GM21367 (cell line): ENCODE data around the gene ZNF160.
A peak's percentile ranks its signal among the peaks of the same experiment; 100 is the strongest.
"Not testable (repeated sequence)": the region's sequence is repeated elsewhere in the genome, so short reads cannot be mapped to it uniquely, and the experiment has no call there.

ENCODE experiments used
- ATAC-seq: cut with Tn5 transposase; IDR thresholded peaks from one replicate; pipeline ENCODE4 v1.9.1; 2021; ENCODE audit not compliant: unreplicated experiment

Gene ZNF160

DNA sequence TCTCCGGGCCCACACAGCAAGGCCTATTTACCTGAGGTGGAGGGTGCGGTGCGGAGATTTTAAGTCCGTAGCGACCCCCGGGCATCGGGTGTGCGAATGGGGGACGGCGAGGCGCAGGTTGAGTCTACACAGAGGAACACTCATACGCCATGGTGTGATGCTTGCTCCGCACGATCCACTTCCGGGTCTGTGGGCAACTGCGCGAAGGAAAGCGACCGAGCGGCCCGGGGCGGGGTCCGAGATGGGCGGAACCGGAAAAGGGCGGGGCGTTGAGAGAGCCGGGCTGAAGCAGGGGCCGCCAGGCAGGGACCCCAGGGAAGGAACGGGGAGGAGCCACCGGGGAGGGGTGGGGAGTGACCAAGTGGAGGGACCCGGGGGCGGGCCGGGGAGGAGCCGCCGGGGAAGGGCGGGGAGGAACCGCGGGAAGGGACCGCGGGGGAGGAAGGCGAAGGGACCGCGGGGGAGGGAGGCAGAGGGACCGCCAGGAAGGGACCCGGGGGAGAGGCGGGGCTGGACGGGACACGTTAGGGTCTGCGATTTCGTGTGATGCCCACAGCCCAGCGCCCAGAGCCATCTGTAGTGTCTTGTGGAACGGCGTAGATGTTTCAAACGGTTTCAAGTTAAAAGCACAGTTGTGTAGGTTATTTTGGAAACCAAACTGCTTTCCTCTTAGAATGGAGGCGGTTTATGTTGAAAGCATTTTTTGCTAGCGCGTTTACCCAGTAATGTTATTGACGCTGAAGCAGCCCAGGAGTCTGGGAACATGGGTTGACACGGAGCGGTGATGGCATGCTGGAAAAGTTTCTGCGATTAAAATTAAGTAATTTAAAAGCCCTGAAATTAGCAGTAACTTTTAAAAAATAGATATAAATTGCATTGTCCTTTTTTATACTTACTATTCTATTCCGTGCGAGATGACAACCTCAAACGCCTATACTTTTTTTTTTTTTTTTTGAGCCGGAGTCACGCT is at the start of gene ZNF160:
Gene ZNF160, minus strand, starts transcription at position 189 of the 970 bp plus-strand sequence. CDS start 17,146 bp downstream, outside the sequence.
- peak; percentile 90 for ATAC-seq

DNA sequence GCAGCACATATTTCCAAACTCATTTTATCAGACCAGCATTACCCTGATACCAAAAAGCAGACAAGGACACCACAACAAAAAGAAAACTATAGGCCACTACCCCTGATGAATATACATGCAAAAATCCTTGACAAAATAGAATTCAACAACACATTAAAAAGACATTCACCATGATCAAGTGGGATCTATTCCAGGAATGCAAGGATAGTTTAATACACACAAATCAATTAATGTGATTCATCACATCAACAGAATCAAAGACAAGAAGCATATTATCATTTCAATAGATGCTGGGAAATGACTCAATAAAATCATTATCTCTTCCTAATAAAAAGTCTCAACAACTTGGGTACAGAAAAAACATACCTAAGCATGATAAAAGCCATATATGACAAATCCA is 44.4 kb upstream of the ZNF160 start:
- no peak for ATAC-seq

DNA sequence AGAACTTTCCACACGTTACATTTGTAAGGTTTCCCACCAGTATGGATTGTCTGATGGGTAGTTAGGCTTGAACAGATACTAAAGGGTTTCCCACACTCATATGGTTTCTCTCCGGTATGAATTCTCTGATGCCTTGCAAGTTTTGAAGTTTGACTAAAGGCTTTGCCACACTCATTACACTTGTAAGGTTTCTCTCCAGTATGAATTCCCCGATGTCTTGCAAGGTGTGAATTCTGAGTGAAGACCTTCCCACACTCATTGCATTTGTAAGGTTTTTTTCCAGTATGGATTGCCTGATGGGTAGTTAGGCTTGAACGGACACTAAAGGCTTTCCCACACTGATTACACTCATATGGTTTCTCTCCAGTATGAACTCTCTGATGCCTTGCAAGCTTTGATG is 37.1 kb upstream of the ZNF160 start:
- ATAC-seq = no peak

DNA sequence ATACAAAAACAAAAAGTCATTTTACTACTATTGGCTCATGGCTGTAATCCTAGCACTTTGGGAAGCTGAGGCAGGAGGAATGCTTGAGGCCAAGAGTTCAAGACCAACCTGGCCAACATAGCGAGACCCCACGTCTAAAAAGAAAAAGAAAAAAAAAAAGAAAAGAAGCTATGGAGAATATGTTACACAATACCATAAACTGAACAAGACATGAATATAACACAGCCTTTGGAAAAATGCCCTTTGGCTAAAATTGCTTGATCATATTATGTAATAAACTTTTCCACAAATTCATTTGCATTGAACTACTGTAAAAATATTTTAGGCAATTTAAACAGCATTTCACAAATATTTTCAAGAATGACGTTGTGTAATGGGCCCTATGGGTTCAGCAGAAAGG is 33.2 kb upstream of the ZNF160 start:
- no peak for ATAC-seq

DNA sequence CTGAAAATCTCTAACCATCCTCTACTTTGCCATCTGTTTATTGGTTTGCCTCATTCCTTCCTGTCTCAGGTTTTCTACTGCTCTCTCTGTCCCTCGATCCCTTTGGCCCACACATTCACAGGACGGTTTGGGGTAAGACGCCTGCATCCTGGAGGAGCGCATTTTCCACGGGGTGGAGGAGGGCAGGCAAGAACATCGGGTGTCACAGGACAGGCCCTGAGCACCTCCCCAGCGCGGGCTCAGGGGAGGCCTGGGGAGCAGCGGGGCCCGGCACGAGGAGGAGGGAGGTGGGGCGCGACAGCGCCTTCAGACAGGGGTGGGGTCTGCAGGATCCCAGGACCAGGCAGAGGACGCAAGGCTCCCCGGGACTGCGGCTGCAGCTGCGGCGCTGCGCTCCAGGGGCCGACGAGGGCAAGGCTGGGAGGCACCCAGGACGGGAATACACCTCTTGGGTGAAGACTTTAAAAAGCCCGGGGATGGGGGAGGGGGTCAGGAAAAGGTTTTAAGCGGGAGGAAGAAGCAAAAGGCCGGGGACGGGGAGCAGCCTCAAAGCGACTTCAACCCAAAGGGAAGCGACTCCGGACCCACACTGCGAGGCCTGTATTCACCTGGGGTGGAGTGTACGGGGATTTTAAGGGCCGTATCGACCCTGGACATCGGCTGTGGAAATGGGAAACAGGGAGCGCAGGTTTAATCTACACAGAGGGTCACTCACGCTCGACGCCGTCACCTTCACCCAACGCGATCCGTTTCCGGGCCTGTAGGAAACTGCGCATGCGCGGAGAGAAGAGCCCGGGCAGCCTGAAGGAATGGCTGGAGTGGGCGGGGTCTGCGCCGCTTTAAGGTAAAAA is 29.1 kb upstream of the ZNF160 start, which contains the start of gene ZNF415:
Gene ZNF415, minus strand, starts transcription at position 770 of the 851 bp plus-strand sequence. CDS start 10,234 bp downstream, outside the sequence.
- no peak for ATAC-seq

GRCh38 chr19:53131727-53132126 is 28.5 kb upstream of the ZNF160 start:
- ATAC-seq = no peak

- no peak for ATAC-seq
Observed at GRCh38 chr19:53131085-53131590, 27.9 kb upstream of the ZNF160 start.

DNA sequence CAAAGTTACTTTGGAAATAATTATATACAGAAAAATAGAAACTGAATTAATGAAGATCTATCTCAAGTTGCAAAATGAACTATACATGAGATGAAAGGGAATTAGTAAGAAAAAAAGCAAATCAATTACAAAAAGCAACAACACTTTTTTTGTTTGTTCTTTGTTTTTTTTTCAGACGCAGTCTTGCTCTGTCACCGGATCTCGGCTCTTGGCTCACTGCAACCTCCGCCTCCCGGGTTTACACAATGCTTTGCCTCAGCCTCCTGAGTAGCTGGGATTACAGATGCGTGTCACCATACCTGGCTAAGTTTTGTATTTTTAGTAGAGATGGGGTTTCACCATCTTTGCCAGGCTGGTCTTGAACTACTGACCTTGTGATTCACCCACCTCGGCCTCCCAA is 27.3 kb upstream of the ZNF160 start:
- ATAC-seq = no peak

GRCh38 chr19:53126733-53127526 is 23.7 kb upstream of the ZNF160 start:
- not testable (repeated sequence) for ATAC-seq

- ATAC-seq = no peak
Observed at GRCh38 chr19:53123400-53123799, 20.2 kb upstream of the ZNF160 start.

GRCh38 chr19:53112286-53112685 is 9.1 kb upstream of the ZNF160 start:
- no peak for ATAC-seq

DNA sequence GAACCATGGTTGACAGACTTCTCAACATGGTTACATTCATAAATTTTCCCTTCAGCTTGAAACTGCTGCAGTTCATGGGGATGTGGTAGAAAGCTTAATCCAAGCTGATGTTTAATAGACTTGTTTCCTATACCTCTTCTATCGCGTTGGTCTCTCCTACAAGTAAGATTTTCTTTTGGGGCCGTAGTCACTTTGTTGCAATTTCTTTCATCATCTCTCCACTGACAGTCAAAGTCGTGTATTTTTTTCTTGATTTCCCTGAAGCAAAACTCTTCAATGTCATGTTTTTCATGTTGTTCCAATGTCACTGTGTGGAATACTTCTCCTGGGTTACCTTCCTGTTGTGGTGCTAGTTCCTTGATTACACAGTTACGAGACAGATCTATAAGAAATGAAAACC is 6.3 kb upstream of the ZNF160 start:
- ATAC-seq = no peak

- no peak for ATAC-seq
Observed at GRCh38 chr19:53102756-53103233, 427 bp downstream of the ZNF160 start.

DNA sequence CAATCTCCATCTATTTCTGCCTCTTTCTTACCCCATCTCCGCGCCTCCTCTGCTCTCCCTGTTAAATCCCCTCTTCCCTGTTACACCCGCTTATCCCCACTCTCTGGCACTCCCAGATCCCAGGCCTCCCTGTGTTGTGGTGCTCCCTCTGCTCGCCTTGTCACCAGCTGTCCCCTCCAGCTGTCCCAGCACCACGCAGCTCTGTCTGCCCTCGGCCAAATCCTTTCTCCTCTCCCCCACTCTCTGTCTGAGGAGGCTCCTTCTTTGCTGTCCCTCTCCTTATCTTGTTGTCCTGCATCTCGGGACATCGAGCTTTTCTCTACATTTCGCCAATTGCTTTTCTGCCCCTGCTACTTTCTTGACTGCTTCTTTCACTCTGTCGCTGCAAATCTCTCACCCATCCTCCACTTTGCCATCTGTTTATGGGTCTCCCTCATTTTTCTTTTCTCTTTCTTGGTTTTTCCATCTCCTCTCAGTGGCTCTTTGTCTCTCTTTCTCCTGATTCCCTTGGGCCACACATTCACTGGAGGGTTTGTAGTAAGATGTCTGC is 941 bp downstream of the ZNF160 start:
- no peak for ATAC-seq

- no peak for ATAC-seq
Observed at GRCh38 chr19:53101518-53101917, 1.7 kb downstream of the ZNF160 start.

- not testable (repeated sequence) for ATAC-seq
Observed at GRCh38 chr19:53098570-53098969, 4.7 kb downstream of the ZNF160 start.

GRCh38 chr19:53096982-53097690 is 6.1 kb downstream of the ZNF160 start:
- ATAC-seq = not testable (repeated sequence)

DNA sequence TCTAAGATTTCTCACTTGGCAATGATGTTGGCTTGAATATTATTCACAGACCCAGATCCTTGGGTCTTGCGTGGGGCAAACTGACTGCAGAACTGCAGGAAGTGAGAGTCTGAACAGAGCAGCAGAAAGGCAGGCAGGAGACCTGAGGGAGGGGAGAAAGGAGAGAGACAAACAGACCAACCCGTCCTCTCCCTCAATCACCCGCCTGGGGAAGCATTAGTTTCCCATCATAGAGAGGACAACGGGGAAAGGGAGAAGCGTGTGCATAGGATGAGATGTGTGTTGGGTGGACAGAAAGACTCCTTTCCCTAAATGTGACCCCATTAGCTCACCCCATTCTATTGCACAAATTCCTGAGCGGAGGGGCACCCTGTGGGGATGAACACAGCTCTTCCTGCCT is 6.6 kb downstream of the ZNF160 start:
- not testable (repeated sequence) for ATAC-seq
